ENCODE data around the gene ATP9B. TPM values are rescaled to one million over a fixed set of nuclear protein-coding genes. Genes with fewer than 3 reads are reported as not detected.
"Not testable (repeated sequence)": the region's sequence is repeated elsewhere in the genome, so short reads cannot be mapped to it uniquely, and the experiment has no call there.

Gene ATP9B
- total RNA-seq, 1 donor from 2014 or later, result 18.7 TPM

DNA sequence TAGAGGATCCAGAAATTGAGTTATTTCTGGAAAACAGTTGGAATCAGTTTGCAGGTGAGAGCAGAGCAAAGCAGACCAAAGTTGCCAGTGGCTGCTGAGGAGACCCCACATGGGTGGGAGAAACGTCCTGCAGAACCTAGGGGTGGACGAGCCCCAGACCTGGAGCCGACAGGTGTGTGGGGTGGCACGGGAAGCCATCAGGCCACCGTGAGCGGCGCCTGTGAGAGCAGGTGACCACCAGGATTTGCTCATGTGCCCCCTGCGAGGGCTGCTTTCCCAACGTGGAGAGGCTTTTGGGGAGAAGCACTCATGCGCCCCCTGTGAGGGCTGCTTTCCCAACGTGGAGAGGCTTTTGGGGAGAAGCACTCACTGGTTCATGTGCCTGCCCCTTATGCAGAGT lies 209.7 kb downstream of the ATP9B start:
- DNase-seq (ENCODE audit: low read depth), result no peak

DNA sequence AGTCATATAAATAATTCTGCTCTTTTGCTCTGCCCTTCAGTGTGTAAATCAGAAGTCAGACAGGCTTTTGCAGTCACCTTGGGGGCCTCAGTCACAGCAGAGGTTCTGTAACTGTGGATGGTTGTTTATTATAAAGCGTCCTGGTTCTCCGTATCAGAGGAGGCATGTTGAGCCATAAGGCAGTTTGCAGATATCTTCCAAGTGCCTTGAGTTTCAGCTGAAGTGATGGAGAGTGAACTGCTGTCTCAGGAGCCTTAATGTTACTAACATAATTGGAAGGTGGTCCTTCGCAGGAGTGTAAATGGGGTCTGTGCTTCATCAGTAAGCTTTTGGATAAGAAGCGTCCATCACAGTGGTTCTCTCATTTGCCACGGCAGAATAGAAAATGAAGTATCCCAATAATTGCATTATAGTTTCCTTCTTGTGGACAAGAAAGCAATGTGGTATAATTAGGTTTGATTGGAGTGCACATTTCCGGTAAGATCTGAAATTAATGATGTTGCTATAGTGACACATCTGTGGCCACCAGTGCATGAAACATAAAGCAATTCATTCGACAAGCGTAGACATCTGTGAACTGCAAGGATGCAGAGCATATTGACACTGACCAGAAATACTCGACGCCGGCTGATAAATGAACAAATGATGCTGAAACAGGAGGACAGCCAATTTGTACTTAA lies 214.1 kb downstream of the ATP9B start:
- DNase-seq (ENCODE audit: low read depth), result no peak

DNA sequence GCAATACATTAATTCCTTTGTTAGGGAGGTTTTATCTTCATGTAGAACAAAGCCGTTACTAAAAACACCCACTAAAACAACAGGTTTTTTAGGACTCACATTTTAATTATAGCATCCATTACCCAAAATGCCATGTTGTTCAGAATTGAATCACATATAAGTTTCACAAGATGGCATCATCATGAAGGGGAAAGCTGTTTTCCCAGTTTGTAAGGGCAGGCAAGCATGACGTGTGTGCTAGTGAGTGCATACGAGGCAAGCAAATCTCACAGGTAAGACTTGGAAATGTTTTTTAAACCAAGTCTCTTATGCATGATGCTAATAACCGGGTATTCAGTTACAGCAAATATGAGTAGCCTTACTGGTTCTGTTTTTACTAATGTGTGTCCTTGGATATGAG lies 214.7 kb downstream of the ATP9B start:
- no peak for DNase-seq (ENCODE audit: low read depth)

DNA sequence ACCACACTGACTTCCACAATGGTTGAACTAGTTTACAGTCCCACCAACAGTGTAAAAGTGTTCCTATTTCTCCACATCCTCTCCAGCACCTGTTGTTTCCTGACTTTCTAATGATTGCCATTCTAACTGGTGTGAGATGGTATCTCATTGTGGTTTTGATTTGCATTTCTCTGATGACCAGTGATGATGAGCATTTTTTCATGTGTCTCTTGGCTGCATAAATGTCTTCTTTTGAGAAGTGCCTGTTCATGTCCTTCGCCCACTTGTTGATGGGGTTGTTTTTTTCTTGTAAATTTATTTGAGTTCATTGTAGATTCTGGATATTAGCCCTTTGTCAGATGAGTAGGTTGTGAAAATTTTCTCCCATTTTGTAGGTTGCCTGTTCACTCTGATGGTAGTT lies 216.0 kb downstream of the ATP9B start:
- DNase-seq (ENCODE audit: low read depth), result not testable (repeated sequence)

DNA sequence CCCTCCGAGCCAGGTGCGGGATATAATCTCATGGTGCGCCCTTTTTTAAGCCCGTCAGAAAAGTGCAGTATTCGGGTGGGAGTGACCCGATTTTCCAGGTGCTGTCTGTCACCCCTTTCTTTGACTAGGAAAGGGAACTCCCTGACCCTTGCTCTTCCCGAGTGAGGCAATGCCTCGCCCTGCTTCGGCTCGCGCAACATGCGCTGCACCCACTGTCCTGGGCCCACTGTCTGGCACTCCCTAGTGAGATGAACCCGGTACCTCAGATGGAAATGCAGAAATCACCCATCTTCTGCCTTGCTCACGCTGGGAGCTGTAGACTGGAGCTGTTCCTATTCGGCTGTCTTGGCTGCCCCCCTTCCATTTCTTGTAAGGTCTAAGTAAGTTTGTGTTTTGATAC lies 221.2 kb downstream of the ATP9B start:
- not testable (repeated sequence) for DNase-seq (ENCODE audit: low read depth)

DNA sequence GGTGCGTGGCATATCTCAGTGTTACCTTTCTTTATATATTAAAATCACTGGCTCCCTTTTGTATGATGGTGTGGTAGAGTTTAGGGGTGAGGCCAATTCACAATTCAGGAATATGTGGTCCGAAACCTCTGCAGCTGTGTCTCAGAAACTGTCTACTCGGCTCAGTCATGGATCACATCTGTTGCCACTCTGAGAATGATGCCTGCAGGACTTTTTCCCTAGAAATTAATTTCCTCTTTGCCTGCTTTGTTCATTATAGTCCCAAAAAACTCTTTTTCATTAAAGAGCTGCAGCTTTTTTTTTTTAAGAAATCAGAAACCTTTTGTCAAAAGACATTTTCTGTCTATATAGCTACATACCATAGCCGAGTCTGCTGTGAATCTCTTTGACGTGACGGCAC lies 221.7 kb downstream of the ATP9B start:
- DNase-seq (ENCODE audit: low read depth), result no peak

DNA sequence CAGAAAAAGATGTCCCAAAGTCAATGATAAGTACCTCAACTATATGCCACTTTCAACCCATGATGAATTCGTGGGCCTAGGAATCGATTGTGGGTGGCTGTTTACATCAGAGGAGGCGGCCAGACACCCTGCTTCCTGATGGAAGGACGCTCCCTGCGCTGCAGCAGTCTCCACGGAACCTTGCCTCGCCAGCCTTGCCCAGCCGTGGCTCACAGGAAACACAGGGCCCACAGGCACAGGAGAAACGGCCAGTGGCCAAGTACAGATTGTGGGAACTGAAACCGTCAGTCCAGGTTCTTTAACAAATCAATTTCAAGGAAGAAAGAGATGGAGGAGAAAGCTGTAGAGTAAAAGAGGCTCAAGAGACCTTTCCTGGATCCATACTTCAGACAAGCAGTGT lies 225.0 kb downstream of the ATP9B start:
- DNase-seq (ENCODE audit: low read depth), result no peak

DNA sequence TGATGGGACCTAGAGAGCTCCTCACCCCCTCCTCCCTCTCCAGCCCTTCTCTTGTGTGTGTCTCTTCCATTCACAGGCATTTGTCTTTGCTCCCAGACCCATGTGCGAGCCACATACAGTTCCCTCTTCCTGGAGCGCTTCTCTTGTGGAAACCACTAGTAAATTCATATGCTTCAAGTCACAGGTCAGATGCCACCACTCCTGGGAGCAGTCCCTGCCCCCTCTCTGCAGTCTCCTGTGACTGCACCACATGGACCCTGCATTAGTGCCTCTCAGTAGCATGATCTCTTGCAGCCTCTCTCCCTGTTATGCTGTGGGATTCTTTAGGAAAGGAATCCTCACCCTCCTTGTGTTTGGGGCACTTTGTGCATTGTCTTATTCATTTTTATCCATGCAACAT lies 230.1 kb downstream of the ATP9B start:
- DNase-seq (ENCODE audit: low read depth), result no peak

DNA sequence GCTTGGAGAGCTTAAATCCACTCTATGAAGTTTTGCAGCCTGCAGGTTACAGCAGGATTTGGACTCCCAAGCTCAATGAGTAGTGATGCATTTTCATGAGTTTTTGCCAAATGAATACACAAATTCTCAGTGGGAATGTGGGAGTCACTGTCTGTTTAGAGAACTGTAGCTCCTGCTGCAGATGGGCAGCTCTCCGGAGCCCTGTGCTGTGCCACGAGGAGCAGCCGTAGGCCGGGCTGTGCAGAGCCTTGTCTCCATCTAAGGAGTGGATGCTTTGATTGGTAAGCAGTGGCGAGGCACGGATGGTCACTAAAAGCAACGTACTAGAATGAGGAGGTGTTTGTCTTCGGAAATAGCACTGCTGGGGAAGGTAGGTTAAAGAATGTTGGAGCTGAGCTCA lies 230.5 kb downstream of the ATP9B start:
- no peak for DNase-seq (ENCODE audit: low read depth)

DNA sequence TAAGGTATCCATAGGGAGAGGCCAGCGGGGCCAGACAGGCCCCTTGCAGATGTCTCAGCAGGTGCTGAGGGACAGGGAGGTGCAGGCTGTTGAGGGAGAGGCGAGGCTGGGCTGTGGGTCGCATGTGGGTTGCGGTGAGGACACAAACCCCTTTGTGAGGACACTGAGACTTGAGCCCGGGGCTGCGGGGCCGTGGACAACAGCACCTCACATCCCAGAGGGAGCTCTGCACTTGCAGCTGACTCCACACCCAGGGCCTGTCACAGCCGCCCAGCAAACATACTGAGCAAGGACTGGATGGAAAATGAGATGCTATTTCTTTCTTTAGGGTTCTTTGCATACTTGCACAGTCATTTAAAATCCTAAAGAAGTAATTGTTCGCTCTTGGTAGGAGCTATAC lies 231.2 kb downstream of the ATP9B start:
- DNase-seq (ENCODE audit: low read depth), result peak; percentile 2

DNA sequence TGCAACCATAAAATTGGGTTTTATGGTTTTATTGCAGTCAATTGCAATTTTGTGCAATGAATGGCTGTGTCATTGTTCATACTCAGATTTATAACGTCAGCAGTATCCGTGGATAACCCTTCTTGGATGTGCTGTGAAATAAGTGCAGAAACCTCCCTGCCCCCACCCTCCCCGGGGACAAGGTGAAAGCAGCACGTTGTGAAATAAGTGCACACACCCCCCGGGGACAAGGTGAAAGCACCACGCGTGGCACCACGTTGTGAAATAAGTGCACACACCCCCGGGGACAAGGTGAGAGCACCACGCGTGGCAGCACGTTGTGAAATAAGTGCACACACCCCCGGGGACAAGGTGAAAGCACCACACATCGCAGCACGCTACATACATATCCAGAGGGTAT lies 232.9 kb downstream of the ATP9B start:
- no peak for DNase-seq (ENCODE audit: low read depth)

DNA sequence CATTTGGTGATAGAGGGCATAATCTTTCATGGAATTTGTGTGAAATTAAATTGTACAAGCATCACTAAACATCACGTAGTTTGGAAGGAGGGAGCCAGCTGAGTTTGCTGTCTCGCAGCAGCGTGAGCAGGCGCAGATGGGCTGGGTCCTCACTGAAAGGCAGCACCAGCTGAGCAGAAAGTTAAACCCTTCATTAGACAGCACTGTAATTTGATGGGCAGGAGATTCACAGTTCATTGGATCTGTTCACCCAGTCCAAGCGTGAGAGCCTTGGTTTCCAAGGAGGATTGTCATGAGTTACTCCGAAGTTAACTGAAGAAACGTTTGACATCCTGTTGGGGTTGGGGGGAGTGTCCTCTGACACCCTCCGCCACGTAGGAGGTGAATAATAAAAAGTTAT lies 236.7 kb downstream of the ATP9B start:
- DNase-seq (ENCODE audit: low read depth), result no peak

DNA sequence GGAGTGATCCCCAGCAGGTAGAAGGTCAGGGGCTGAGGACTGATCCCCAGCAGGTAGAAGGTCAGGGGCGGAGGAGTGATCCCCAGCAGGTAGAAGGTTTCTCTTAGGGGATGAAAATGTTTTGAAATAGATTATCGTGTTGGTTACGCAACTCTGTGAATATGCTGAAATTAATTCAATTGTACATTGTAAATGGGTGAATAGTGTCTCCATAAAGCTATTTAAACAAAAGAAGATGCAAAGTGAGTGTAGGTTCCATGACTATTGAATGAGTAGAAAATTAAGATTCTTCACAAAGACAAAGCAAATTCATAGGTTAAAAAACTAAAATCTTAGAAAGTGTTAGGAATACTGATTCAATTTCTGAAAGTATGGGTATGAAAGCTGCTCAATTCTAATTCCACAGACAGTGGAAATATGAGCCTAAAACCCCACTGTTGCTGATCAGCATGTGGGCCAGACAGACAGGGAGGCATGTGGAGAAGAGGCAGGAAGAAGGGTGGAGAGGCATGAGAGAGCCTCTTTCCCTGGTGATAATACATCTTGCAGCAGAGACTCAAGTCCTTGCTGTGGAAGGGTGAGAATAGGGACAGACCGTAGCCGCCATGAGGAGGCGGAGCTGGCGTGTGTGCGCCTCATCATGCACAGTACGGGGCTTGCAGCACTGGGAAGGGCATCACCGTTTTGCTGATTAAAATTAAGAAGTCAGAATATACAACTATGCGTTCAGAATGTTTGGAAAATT lies 240.6 kb downstream of the ATP9B start:
- peak; percentile 2 for DNase-seq (ENCODE audit: low read depth)

DNA sequence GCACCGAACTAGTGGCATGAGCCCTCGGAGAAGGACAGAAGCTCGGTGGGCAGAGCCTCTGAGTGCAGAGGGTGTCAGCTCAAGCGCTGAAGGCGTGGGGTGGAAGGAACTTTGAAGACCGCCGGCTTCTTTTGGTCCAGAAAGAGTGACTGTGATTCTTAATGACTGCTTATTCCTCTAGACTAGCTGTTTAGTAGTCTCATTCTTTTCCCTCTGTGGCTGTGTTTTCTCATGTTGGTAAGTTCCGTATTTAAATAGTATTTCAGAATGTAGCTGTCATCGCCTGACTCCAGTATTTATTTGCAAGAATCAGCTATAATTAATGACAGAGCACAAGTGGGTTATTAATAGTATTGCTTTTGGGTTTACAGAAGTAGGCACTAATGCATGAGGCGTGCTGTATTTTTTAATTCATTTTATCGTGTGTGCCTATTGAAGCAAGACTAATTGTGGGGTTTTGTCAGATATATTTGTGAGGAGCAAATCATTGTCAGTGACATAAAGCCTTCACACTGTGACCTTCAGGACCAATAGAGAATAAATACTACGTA lies 245.7 kb downstream of the ATP9B start:
- no peak for DNase-seq (ENCODE audit: low read depth)

DNA sequence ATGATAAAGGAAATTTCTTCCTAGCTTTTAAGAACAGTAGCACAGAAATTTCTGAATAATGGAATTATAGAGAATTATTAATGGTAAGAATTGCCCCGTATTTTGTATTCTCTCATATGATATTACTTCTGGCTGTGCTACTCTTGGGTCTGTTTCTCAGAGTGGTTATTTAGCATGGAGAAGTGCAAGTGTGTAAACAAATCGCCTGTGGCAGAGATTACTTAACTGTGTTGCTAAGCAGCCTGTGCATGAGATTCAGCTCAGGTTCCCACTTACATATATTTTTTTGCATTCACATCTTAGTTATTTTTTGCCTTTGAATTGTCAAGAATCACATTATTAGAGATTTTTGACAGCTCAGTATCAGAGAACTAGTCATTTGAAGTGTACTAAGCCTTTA lies 246.4 kb downstream of the ATP9B start:
- DNase-seq (ENCODE audit: low read depth), result no peak

DNA sequence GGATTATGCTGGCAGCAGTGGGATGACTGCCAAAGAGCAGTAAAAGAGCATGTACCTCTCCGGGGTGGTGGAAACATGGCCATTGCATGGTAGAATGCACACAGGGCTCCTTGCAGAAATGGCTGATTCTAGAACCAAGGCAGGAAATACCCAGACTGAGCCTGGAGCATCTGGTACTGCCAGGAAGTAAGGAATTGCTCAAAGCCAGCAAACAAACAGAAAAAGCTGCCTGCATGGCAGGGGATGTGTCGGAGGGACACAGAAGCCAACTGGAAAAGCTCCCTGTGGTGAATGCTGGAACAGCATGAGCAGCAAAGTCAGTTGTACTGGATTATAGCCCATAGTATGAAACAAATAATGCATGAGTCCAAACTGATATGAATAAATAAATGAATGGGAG lies 248.5 kb downstream of the ATP9B start:
- no peak for DNase-seq (ENCODE audit: low read depth)

DNA sequence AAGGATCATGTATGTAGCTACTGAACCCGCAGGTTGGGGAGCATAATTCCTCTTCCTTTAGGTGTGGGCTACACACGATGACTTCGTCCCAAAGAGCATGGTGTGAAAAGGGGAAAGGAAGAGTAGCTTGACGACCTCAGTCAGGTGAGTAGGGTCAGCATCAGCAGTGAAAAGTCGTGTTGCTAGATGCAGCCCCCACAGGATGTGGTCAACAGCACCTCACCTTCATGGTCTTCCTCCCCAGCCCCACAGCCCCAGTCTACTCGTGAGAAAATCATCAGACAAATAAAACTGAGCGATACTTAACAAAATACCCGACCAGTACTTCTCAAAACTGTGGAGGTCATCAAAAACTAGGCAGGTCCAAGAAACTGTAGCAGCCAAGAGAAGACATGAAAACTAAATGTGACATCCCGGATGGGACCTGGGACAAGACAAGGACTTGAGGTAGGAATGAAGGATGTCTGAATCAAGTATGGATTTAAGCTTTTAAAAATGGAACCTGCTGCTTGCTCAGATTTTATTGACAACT lies 249.0 kb downstream of the ATP9B start:
- no peak for DNase-seq (ENCODE audit: low read depth)

DNA sequence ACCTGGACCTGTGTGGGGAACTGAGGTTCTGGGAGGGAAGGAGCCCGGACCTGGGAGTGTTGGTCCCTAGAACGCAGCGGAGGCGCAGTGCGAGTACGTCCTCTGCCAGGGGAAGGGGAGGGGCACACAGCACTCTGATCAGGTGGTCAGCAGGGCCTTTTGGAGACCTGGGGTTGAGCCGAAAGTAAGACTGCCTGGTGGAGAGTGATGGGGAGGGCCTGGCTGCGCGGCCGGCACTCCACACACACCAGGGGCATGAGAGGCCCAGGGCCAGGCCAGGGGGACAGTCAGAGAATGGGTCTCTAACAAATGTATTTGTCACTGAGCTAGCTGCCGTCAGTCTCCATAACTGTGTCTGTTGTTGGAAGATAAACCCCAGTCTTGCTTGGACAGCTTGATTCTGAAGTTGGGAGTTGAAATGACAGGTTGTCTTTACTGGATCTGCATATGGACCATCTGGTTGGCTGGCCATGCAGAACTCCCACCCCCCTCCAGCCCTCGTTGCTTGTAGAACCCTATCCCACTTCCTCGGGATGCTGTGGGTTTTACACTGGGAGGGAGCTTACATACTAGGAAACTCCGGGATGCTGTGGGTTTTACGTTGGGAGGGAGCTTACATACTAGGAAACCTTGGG lies 251.1 kb downstream of the ATP9B start:
- DNase-seq (ENCODE audit: low read depth), result no peak

DNA sequence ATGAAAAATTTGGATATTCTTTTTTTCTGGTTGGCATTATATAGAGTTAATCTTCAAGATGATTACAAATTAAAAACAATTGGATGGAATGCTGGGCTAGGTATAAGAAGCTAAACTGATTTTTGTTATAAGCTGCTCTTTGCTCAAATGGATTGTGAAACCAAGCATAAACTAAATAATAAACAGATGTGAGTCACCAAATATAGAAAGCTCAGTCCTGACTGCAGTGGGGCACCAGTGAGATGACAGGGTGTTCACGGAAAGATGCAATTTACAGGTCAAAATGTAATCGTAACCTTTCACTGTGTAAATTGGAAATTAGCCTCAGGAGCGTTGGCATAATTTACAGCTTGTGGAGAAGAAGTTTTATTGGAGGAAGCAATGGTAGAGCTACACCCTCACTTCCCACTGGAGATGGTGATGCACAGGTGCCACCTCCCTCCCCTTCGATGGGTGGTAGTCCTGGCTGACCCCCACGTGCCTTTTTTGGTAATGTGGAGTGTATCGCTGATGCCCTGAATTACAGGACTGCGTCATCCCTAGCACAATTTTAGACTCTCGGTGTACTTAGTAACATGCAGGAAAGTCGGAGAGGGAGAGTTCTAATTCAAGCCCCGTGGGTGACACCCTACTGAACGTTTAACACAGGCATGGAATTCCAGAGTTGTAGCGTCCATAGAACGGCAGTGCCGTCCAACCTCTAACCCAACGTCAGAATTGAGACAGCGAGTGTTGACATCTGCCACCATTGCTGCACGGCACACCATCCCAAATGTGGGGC lies 252.6 kb downstream of the ATP9B start:
- DNase-seq (ENCODE audit: low read depth), result no peak

DNA sequence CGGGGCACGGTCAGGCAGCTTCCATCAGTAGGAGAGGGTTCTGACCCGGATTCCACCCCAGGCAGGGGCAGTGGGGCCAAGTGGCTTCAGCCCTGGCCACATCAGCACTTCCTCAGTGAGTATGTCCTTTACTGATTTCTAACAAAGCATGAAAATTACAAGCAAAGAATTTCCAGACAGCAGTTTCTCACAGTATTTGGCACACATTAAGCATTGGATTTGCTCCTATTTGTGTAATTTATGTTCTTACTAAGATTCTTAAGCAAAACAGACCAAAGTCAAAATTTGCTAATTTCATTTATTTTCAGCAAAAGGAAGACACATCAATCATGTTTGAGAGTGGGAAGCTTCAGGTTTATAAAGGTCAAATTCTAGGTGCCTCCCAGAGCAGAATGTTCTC lies 253.2 kb downstream of the ATP9B start:
- DNase-seq (ENCODE audit: low read depth), result no peak

DNA sequence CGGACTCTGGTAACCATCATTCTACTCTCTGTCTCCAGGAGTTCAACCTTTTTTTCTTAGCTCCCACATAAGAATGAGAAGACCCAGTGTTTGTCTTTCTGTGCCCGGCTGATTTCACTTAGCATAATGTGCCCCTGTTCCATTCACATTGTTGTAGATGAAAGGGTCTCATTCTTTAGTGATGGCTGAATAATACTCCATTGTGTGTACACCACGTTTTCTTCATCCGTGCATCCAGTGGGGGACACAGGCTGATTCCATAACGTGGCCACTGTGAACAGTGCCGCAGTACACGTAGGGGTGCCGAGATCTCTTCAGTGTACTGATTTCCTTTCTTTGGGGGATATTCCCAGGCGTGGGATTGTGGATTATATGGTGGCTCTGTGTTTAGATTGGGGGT lies 254.3 kb downstream of the ATP9B start:
- DNase-seq (ENCODE audit: low read depth), result no peak
